Measurements from ENCODE around the gene PCID2. TPM values are rescaled to one million over a fixed set of nuclear protein-coding genes. Genes with fewer than 3 reads are reported as not detected.

Gene PCID2
- total and polyA plus RNA-seq, 11 donors: 30.0 to 60.2 (median 45.2) TPM

- WGBS, 4 donors: 80 to 88% (median 86%) methylated on average over 5 of the region's 5 CpGs
- peaks cover 0 to 12% (median 0%) of the 10 kb centered on the region in 9 donors for H3K36me3 ChIP-seq
- no peak for TF ChIP-seq POLR2A (IDR thresholded peaks at IDR 0.05)
- TF ChIP-seq CTCF (IDR thresholded peaks at IDR 0.05): no peak
- no peak overlapping the region for H3K27ac ChIP-seq
- H3K4me1 ChIP-seq: no peaks in the 10 kb centered on the region
- intact Hi-C loops (cut with DNase I): no loop called here
- no peaks in the 10 kb centered on the region for H3K27me3 ChIP-seq
- DNase-seq (no peak), ATAC-seq (no peak)
- no peak overlapping the region for H3K4me3 ChIP-seq
- no peaks in the 10 kb centered on the region for H3K9me3 ChIP-seq
These were observed 68.9 kb downstream of the PCID2 start for GRCh38 chr13:113139577-113139976.

- no peak overlapping the region for H3K27ac ChIP-seq
- peaks cover 0 to 12% (median 0%) of the 10 kb centered on the region in 9 donors for H3K36me3 ChIP-seq
- no peaks in the 10 kb centered on the region for H3K9me3 ChIP-seq
- H3K4me1 ChIP-seq: no peaks in the 10 kb centered on the region
- intact Hi-C loops (cut with DNase I): no loop called here
- H3K27me3 ChIP-seq: no peaks in the 10 kb centered on the region
- no peak for TF ChIP-seq CTCF (IDR thresholded peaks at IDR 0.05)
- no peak for TF ChIP-seq POLR2A (IDR thresholded peaks at IDR 0.05)
- WGBS, 4 donors: 77 to 84% (median 81%) methylated on average over 16 of the region's 16 CpGs
- peak in 1 of 5 donors; percentile 13 for DNase-seq
- no peak for ATAC-seq
- no peak overlapping the region for H3K4me3 ChIP-seq
These were observed 69.5 kb downstream of the PCID2 start for GRCh38 chr13:113138792-113139551.

- Histone ChIP-seq H3K4me1 (no peaks in the 10 kb centered on the region), H3K27me3 (no peaks in the 10 kb centered on the region), H3K27ac (no peak overlapping the region), H3K4me3 (no peak overlapping the region), H3K36me3 (peaks cover 0 to 12% (median 0%) of the 10 kb centered on the region in 9 donors), H3K9me3 (no peaks in the 10 kb centered on the region)
- TF ChIP-seq CTCF (IDR thresholded peaks at IDR 0.05): no peak
- TF ChIP-seq POLR2A (IDR thresholded peaks at IDR 0.05): no peak
- WGBS, 4 donors: 86 to 88% (median 87%) methylated on average over 11 of the region's 11 CpGs
- DNase-seq (no peak), ATAC-seq (no peak)
- intact Hi-C loops (cut with DNase I): no loop called here
These were observed 70.7 kb downstream of the PCID2 start for GRCh38 chr13:113137691-113138298.

GRCh38 chr13:113135281-113135760 is 73.1 kb downstream of the PCID2 start:
- H3K27me3 ChIP-seq: peaks cover 0 to 1% (median 0%) of the 10 kb centered on the region in 9 donors
- peaks cover 0 to 3% (median 0%) of the 10 kb centered on the region in 9 donors for H3K36me3 ChIP-seq
- TF ChIP-seq CTCF (IDR thresholded peaks at IDR 0.05): no peak
- TF ChIP-seq POLR2A (IDR thresholded peaks at IDR 0.05): no peak
- no peak overlapping the region for H3K4me3 ChIP-seq
- H3K4me1 ChIP-seq: peaks cover 0 to 1% (median 0%) of the 10 kb centered on the region in 12 donors
- DNase-seq (no peak), ATAC-seq (no peak)
- no peak overlapping the region for H3K27ac ChIP-seq
- no peaks in the 10 kb centered on the region for H3K9me3 ChIP-seq
- intact Hi-C loops (cut with DNase I): no loop called here
- 81 to 100% (median 90%) methylated on average over 2 of the region's 2 CpGs for WGBS, 4 donors

Measured in heart left ventricle (tissue), 16 donors.